Hepatocyte (in vitro differentiated cells): Measurements from ENCODE around the gene SPEG. TPM values are rescaled to one million over a fixed set of nuclear protein-coding genes. Genes with fewer than 3 reads are reported as not detected.
A peak's percentile ranks its signal among the peaks of the same experiment; 100 is the strongest.

Experiments used
- DNase-seq: peaks from one replicate; pipeline ENCODE4 v3.0.0-alpha.2; 2016; ENCODE audit warnings: low spot score
- H2AFZ ChIP-seq: fragments of 200-600 bp; sonication (generic); 2 replicates; pipeline ENCODE4 v1.6.0; 2016; ENCODE audit warnings: antibody characterized with exemption, mild to moderate bottlenecking
- H3K27ac ChIP-seq: fragments of 200-600 bp; sonication (generic); 2 replicates; pipeline ENCODE4 v1.5.1; 2016; ENCODE audit warnings: mild to moderate bottlenecking
- H3K27me3 ChIP-seq: fragments of 200-600 bp; sonication (generic); 2 replicates; pipeline ENCODE4 v1.6.1; 2016
- H3K36me3 ChIP-seq: fragments of 200-600 bp; sonication (generic); replicated peaks from 2 replicates; pipeline ENCODE4 v1.5.1; 2016; ENCODE audit warnings: low read depth; ENCODE audit not compliant: insufficient read depth
- H3K4me1 ChIP-seq: fragments of 200-600 bp; sonication (generic); 2 replicates; pipeline ENCODE4 v1.5.1; 2016; ENCODE audit warnings: mild to moderate bottlenecking, moderate library complexity; ENCODE audit not compliant: insufficient read depth
- H3K4me2 ChIP-seq: fragments of 200-600 bp; sonication (generic); 2 replicates; pipeline ENCODE4 v1.6.0; 2016
- H3K4me3 ChIP-seq: fragments of 200-600 bp; sonication (generic); 2 replicates; pipeline ENCODE4 v1.5.1; 2016; ENCODE audit warnings: mild to moderate bottlenecking
- H3K79me2 ChIP-seq: fragments of 200-600 bp; sonication (generic); 2 replicates; pipeline ENCODE4 v1.6.0; 2017; ENCODE audit warnings: mild to moderate bottlenecking
- H3K9me2 ChIP-seq: fragments of 200-600 bp; sonication (generic); replicated peaks from 2 replicates; pipeline ENCODE4 v1.6.0; 2017; ENCODE audit warnings: mild to moderate bottlenecking; ENCODE audit not compliant: insufficient read depth
- H3K9me3 ChIP-seq: fragments of 200-600 bp; sonication (generic); 2 replicates; pipeline ENCODE4 v1.5.1; 2016; ENCODE audit warnings: low read depth, mild to moderate bottlenecking
- H4K20me1 ChIP-seq: fragments of 200-600 bp; sonication (generic); 2 replicates; pipeline ENCODE4 v1.6.0; 2016; ENCODE audit warnings: mild to moderate bottlenecking; ENCODE audit not compliant: insufficient read depth, poor library complexity, severe bottlenecking
- EZH2 ChIP-seq: fragments of 200-600 bp; sonication (generic); IDR thresholded peaks from 2 replicates; pipeline ENCODE4 v1.6.1; 2016; ENCODE audit warnings: antibody characterized with exemption, mild to moderate bottlenecking, borderline replicate concordance
- EZH2phosphoT487 ChIP-seq: fragments of 200-600 bp; sonication (generic); IDR thresholded peaks from one replicate; pipeline ENCODE4 v1.6.1; 2018; ENCODE audit warnings: antibody characterized with exemption, mild to moderate bottlenecking, low read depth, moderate library complexity; ENCODE audit not compliant: unreplicated experiment, severe bottlenecking
- WGBS: methylation state at CpG from one replicate; pipeline ENCODE4 v1.1.6; 2016; ENCODE audit warnings: low lambda C conversion rate; ENCODE audit errors: missing lambda C conversion rate; 5-methylcytosine and 5-hydroxymethylcytosine counted together
- polyA plus RNA-seq: library from polyadenylated mRNA; unstranded; fragments of >200 nt; fragmentation: Nextera tagmentation; extraction: Ambion mirVana; gene quantifications from 2 replicates; pipeline ENCODE4 v1.2.1, GENCODE V29; 2016
- total RNA-seq: library from RNA; depleted of rRNA; stranded (reverse); fragments of >200 nt; gene quantifications from 2 replicates; pipeline ENCODE4 v1.2.3, GENCODE V29; 2014
- TF ChIP-seq, protein P1 (sequence below): fragments of 200-600 bp; sonication (generic); IDR thresholded peaks from 2 replicates; pipeline ENCODE4 v1.5.1; 2016; ENCODE audit warnings: antibody characterized with exemption, mild to moderate bottlenecking; ENCODE audit not compliant: poor library complexity

SPEG gene
- total and polyA plus RNA-seq, 2 experiments from 2014 or later = 21.6 to 40.0 TPM

DNA sequence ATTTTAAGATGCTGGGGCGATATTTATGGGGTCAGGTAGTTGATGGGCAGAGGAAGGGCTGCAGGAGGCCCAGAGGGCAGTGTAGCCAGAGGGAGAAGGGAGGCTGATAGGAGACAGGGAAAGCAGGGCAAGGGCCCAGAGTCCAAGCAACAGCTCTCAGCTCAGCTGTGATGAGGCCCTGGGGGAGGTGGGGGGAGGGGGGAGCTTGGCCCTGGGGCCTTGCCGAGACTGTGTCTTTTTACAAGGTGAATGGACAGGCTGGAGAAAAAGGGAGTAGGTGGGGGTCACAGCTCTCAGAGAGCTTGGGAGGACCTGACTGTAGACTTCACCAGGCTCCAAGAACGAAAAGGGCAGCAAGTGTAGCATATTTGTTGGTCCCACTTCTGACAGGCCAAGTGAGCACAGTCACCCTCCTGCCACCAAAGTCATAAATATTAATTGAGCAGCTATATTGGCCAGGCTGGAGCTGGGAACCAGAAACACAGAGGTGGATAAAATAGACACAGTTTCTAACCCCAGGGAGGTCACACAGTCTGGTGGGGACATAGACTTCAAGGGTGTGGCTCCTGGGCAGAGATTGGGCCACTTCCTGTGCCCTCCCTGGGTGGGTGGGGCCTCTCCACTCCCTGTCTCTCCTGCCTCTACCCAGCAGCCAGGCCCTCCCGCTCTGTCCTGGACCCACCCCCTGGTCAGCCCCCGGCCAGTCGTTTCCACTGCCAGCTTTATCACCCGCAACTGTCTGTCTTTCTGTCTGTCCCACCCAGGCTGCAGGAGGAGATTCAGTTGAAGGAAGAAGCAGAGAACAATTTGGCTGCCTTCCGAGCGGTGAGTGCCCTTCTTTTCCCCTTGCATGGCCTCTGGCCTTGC is 15.1 kb upstream of the SPEG start:
- H3K4me2 ChIP-seq = peak overlapping the region; percentile 84

GRCh38 chr2:219420687-219421086 is 14.0 kb upstream of the SPEG start:
- H3K9me2 ChIP-seq = no peaks in the 10 kb centered on the region
- H3K4me2 ChIP-seq = no peak overlapping the region
- H3K36me3 ChIP-seq = no peaks in the 10 kb centered on the region
- H2AFZ ChIP-seq = no peak overlapping the region
- H4K20me1 ChIP-seq = no peaks in the 10 kb centered on the region
- no peak for TF ChIP-seq EZH2phosphoT487
- TF ChIP-seq, protein P1, sequence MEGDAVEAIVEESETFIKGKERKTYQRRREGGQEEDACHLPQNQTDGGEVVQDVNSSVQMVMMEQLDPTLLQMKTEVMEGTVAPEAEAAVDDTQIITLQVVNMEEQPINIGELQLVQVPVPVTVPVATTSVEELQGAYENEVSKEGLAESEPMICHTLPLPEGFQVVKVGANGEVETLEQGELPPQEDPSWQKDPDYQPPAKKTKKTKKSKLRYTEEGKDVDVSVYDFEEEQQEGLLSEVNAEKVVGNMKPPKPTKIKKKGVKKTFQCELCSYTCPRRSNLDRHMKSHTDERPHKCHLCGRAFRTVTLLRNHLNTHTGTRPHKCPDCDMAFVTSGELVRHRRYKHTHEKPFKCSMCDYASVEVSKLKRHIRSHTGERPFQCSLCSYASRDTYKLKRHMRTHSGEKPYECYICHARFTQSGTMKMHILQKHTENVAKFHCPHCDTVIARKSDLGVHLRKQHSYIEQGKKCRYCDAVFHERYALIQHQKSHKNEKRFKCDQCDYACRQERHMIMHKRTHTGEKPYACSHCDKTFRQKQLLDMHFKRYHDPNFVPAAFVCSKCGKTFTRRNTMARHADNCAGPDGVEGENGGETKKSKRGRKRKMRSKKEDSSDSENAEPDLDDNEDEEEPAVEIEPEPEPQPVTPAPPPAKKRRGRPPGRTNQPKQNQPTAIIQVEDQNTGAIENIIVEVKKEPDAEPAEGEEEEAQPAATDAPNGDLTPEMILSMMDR = no peak
- no peak overlapping the region for H3K4me3 ChIP-seq
- H3K27ac ChIP-seq = no peak overlapping the region
- no peak for DNase-seq
- H3K9me3 ChIP-seq = no peaks in the 10 kb centered on the region
- peaks cover 20% of the 10 kb centered on the region for H3K4me1 ChIP-seq
- no peaks in the 10 kb centered on the region for H3K79me2 ChIP-seq
- 98% methylated on average over 8 of the region's 8 CpGs for WGBS
- H3K27me3 ChIP-seq = peaks cover 14% of the 10 kb centered on the region

More for the DNA sequence above, 15.1 kb upstream of the SPEG start:
- H3K4me3 ChIP-seq = no peak overlapping the region
- no peaks in the 10 kb centered on the region for H3K79me2 ChIP-seq
- H3K27ac ChIP-seq = no peak overlapping the region
- H3K9me3 ChIP-seq = no peaks in the 10 kb centered on the region
- no peak for TF ChIP-seq EZH2
- TF ChIP-seq, protein P1 = no peak
- TF ChIP-seq EZH2phosphoT487 = no peak
- peaks cover 18% of the 10 kb centered on the region for H3K4me1 ChIP-seq
- H3K36me3 ChIP-seq = no peaks in the 10 kb centered on the region
- no peak for DNase-seq
- H4K20me1 ChIP-seq = no peaks in the 10 kb centered on the region
- WGBS = 84% methylated on average over 7 of the region's 9 CpGs
- no peaks in the 10 kb centered on the region for H3K9me2 ChIP-seq
- peaks cover 14% of the 10 kb centered on the region for H3K27me3 ChIP-seq
- H2AFZ ChIP-seq = no peak overlapping the region

DNA sequence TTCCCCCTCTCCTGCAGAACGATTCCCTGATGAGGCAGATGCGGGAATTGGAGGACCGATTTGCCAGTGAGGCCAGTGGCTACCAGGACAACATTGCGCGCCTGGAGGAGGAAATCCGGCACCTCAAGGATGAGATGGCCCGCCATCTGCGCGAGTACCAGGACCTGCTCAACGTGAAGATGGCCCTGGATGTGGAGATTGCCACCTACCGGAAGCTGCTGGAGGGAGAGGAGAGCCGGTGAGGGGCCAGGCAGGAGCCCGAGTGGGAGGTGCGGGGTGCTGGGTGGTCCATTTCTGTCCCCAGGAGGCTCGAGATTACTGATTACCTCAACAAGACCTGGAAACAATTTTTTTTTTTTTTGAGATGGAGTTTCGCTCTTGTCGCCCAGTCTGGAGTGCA is 13.3 kb upstream of the SPEG start:
- Histone ChIP-seq H3K4me3 (no peak overlapping the region), H4K20me1 (no peaks in the 10 kb centered on the region), H3K9me3 (no peaks in the 10 kb centered on the region), H3K79me2 (no peaks in the 10 kb centered on the region), H3K4me2 (no peak overlapping the region), H3K27ac (no peak overlapping the region), H3K9me2 (no peaks in the 10 kb centered on the region), H2AFZ (no peak overlapping the region), H3K4me1 (peaks cover 20% of the 10 kb centered on the region), H3K27me3 (peaks cover 14% of the 10 kb centered on the region), H3K36me3 (no peaks in the 10 kb centered on the region)
- no peak for TF ChIP-seq EZH2
- TF ChIP-seq, protein P1 = no peak
- no peak for DNase-seq
- 94% methylated on average over 15 of the region's 17 CpGs for WGBS
